ENCODE measurements around the gene SAMD1.

SAMD1 gene

DNA sequence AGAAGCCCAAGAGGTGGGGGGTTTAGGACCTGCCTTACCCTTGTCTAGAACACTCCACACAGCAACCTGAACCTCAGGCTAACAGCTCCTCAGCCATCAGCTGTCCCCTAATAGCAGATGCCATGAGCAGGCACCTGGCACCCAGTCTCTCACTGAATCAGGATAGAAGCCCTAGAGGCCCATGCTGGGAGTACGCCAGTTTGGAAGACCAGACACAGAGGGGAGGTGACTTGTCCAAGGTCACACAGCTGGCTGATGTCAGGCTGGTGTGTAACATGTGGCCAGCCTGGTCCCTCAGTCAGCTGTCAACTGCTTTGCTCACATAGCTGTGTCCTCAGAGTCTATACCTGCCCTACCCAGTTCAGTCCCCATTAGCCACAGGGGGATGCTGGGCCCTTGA is 12.8 kb upstream of the SAMD1 start:
- H3K27ac Mint-ChIP-seq = no peak overlapping the region
- no peaks in the 10 kb centered on the region for H3K4me1 Mint-ChIP-seq
- no peak overlapping the region for H3K4me3 Mint-ChIP-seq
- DNase-seq (ENCODE audit: low spot score in 2 of 2) (no peak), ATAC-seq (no peak)
- peaks cover 67% of the 10 kb centered on the region for H3K36me3 Mint-ChIP-seq
- no peaks in the 10 kb centered on the region for H3K9me3 Mint-ChIP-seq

GRCh38 chr19:14102756-14103155 is 12.2 kb upstream of the SAMD1 start:
- H3K4me3 Mint-ChIP-seq = no peak overlapping the region
- no peak overlapping the region for H3K27ac Mint-ChIP-seq
- H3K4me1 Mint-ChIP-seq = no peaks in the 10 kb centered on the region
- peaks cover 69% of the 10 kb centered on the region for H3K36me3 Mint-ChIP-seq
- DNase-seq (ENCODE audit: low spot score in 2 of 2) = no peak
- ATAC-seq = no peak
- H3K9me3 Mint-ChIP-seq = no peaks in the 10 kb centered on the region

DNA sequence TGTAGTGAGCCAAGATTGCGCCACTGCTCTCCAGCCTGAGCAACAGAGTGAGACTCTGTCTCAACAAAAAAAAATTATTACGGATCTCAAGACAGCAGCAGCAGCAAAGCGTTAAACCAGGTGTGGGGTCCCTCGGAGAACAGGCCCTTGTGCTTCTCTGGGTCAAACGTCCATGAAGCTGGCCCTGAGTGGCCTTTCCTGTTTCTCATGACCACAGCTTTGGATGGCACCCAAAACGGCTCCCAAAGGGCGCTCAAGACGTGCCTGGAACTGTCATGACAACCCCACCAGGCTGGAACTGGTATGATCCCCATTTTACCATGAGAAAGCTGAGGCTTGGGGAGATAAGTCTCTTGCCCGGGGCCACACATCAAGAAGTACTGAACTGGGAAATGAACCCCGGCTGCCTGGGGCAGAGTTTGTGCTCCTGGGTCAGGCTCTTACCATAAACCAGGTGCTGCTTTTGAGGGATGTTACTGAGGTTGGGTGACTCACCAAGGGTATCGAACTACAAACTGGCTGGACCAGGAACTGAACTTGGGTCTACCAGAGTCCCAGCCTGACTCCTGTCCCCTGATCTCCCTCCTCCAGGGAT is 11.6 kb upstream of the SAMD1 start:
- no peaks in the 10 kb centered on the region for H3K4me1 Mint-ChIP-seq
- ATAC-seq = no peak

DNA sequence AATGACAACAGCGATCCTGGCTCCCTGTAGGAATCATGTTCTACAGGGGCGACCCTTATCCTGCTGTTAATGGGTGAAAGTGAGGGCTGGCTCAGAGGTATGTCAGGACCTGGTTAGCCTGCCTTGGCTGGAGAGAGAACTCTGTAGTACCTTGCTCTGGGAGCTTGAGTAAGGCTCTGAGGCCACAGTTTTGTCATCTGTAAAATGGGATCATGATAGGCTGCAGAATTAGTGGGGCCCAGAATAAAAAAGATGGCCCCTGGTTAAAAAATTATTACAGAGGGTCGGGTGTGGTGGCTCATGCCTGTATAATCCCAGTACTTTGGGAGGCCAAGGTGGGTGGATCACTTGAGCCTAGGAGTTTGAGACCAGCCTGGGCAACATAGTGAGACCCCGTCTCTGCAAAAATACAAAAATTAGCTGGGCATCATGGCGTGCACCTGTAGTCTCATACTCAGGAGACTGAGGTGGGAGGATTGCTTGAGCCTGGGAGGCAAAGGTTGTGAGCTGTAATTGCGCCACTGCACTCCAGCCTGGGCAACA is 10.5 kb upstream of the SAMD1 start:
- peaks cover 76% of the 10 kb centered on the region for H3K36me3 Mint-ChIP-seq
- H3K4me3 Mint-ChIP-seq = no peak overlapping the region
- no peaks in the 10 kb centered on the region for H3K4me1 Mint-ChIP-seq
- H3K9me3 Mint-ChIP-seq = no peaks in the 10 kb centered on the region
- no peak overlapping the region for H3K27ac Mint-ChIP-seq
- DNase-seq (ENCODE audit: low spot score in 2 of 2) (no peak), ATAC-seq (no peak)

More for the DNA sequence above, 11.6 kb upstream of the SAMD1 start:
- no peak for DNase-seq (ENCODE audit: low spot score in 2 of 2)
- no peaks in the 10 kb centered on the region for H3K9me3 Mint-ChIP-seq
- no peak overlapping the region for H3K4me3 Mint-ChIP-seq
- peaks cover 74% of the 10 kb centered on the region for H3K36me3 Mint-ChIP-seq
- H3K27ac Mint-ChIP-seq = no peak overlapping the region

GRCh38 chr19:14097532-14098151 is 7.1 kb upstream of the SAMD1 start:
- ATAC-seq = no peak
- Mint-ChIP-seq H3K4me3 (no peak overlapping the region), H3K4me1 (peaks cover 7% of the 10 kb centered on the region), H3K9me3 (peaks cover 3% of the 10 kb centered on the region), H3K36me3 (peaks cover 42% of the 10 kb centered on the region), H3K27ac (no peak overlapping the region)
- no peak for DNase-seq (ENCODE audit: low spot score in 2 of 2)

DNA sequence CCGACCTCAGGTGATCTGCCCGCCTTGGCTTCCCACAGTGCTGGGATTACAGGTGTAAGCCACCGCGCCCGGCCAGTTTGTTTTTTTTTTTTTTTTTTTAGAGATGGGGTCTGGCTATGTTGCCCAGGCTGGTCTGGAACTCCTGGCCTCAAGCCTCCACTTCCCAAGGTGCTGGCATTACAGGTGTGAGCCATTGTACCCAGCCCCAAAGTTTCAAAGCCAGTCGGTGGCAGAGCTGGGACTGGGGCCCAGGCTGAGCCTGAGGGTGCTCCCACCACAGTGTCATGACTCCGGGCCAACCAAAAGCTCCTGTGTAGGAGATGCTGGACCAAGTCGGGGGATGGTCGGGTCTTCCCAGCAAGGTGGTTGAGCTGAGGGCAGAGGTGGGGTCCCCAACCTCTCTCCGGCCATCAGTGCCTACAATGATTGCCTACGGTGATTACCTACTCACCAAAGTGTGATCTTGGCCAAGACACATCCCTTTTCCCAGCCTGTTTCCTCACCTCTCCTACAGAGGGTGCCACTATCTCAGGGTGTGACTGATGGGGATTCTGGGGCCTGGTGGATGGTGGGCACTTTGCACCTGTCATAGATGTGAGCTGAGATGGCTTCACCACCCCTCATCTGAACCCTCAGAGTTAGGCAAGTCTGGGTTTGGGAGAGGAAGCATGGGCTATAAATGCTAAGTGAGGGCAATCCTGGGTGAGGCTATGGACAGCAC is 5.9 kb upstream of the SAMD1 start:
- Mint-ChIP-seq H3K9me3 (peaks cover 3% of the 10 kb centered on the region), H3K36me3 (peaks cover 48% of the 10 kb centered on the region), H3K4me3 (no peak overlapping the region), H3K4me1 (peaks cover 16% of the 10 kb centered on the region), H3K27ac (peak overlapping the region; percentile 32)
- ATAC-seq (no peak), DNase-seq (ENCODE audit: low spot score in 2 of 2) (no peak)

- Mint-ChIP-seq H3K4me1 (peaks cover 19% of the 10 kb centered on the region), H3K36me3 (peaks cover 44% of the 10 kb centered on the region), H3K27ac (no peak overlapping the region), H3K4me3 (no peak overlapping the region), H3K9me3 (peaks cover 3% of the 10 kb centered on the region)
- ATAC-seq (no peak), DNase-seq (ENCODE audit: low spot score in 2 of 2) (no peak)
Observed at GRCh38 chr19:14094854-14095253, 4.3 kb upstream of the SAMD1 start.

DNA sequence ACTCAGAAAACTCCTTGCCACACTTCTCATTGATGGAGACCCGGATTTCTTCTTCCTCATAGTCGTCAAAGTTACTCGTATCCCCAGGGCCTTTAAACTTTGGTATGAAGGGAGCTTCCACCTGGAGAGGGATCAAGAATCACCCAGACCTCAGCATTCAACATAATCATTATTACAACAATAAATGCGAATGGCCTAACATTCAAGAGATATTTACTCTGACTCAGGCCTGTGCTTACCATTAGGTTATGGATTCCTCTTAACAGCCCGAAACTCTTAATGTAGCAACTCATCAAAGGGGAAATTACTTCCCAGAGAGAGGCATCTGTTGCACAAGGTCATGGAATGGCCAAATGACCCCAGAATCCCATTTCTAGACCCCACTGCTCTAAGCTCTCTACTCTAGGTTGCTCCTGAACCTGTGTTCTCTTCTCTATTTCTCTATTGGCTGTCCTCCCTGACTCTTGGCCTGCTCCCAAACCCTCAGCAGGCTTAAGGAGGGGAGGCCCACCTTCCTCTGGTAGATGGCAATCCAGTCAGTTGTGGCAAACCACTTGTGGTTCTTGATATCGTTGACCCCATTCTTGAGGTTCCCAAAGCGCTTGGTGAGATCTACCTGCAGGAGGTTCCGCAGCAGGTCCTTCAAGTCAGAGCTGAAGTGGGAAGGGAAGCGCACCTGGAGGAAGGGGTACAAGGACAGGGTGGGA is 2.7 kb upstream of the SAMD1 start:
- no peak overlapping the region for H3K27ac Mint-ChIP-seq
- H3K4me1 Mint-ChIP-seq = peaks cover 25% of the 10 kb centered on the region
- H3K36me3 Mint-ChIP-seq = peaks cover 44% of the 10 kb centered on the region
- H3K9me3 Mint-ChIP-seq = peaks cover 3% of the 10 kb centered on the region
- DNase-seq (ENCODE audit: low spot score in 2 of 2) (no peak), ATAC-seq (no peak)
- no peak overlapping the region for H3K4me3 Mint-ChIP-seq

DNA sequence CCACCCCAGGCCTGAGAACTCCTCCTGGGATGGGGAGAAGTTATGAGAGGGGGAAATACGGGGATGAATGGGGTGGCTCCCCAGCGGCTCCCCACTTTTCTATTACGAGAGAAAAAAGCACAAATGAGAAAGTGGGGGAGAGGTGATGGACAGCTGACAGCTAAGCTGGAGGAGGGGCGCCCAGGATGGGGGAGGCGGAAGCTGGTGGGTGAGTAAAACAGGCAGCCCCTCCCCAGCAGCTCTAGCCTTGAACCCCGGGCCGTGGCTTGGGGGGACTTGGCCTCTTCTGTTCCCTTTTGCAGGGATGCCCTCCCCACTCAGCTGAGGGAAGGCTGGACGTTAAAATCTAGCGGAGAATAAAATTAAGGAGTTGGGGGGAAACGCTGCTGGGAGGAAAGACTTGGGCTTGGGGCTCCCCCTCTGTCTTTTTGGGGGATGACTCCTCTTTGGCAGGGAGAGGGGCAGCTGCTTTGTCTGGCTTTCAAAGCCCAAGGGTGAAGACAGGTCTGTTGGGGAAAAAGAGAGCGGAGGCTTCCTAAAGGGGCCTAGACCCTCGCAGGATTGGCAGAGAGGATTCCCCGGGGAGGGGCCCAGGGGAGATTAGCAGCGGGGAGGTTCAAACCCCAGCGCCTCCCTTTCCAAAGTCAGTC is 1.4 kb upstream of the SAMD1 start:
- peaks cover 25% of the 10 kb centered on the region for H3K4me1 Mint-ChIP-seq
- H3K9me3 Mint-ChIP-seq = peaks cover 3% of the 10 kb centered on the region
- peak; percentile 1 for ATAC-seq
- peaks cover 43% of the 10 kb centered on the region for H3K36me3 Mint-ChIP-seq
- DNase-seq (ENCODE audit: low spot score in 2 of 2) = no peak
- peak overlapping the region; percentile 96 for H3K27ac Mint-ChIP-seq
- H3K4me3 Mint-ChIP-seq = peak overlapping the region; percentile 94

DNA sequence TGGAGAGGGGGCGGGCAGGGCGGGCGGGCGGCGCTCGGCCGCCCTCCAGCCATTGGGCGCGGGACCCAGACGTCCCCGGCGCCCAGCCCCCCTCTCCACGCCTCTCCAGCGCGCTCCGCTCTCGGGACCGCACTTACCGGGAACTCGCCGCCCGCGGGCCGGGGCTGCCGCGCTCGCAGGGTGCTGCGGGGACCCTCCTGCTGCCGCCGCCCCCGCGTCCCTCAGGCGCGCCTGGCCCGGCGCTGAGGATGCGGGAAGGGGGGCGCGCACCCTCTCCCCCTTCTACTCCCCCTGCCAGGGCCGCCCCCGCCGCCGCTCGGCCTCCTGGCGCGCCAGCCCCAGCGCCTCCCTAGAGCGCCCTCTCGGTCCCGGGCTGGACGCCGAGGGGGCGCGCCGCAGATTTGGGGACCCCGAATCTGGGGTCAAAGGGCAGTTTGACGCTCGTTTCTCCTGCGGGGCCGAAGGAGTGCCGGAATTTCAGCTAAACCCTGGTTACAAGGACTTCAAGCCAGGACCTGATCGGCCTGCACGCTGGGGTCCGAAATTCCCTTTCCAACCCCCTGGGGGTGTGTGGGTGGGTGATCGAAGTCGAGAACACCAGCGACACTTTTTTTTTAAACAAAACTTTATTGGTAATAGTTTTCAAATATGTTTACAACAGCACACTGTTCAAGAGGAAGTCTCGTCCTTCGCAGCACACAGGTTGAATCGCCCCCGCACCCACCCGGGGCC is 696 bp upstream of the SAMD1 start:
- peaks cover 25% of the 10 kb centered on the region for H3K4me1 Mint-ChIP-seq
- peaks cover 40% of the 10 kb centered on the region for H3K36me3 Mint-ChIP-seq
- peak overlapping the region; percentile 94 for H3K4me3 Mint-ChIP-seq
- ATAC-seq = peak; percentile 83
- peak; percentile 72 to 88 for DNase-seq (ENCODE audit: low spot score in 2 of 2)
- peak overlapping the region; percentile 96 for H3K27ac Mint-ChIP-seq
- H3K9me3 Mint-ChIP-seq = peaks cover 3% of the 10 kb centered on the region

GRCh38 chr19:14089662-14090508 is 666 bp downstream of the SAMD1 start:
- ATAC-seq (peak; percentile 38), DNase-seq (ENCODE audit: low spot score in 2 of 2) (peak; percentile 34 to 72)
- Mint-ChIP-seq H3K27ac (peak overlapping the region; percentile 23), H3K36me3 (peaks cover 39% of the 10 kb centered on the region), H3K4me1 (peaks cover 25% of the 10 kb centered on the region), H3K4me3 (peak overlapping the region; percentile 94), H3K9me3 (peaks cover 3% of the 10 kb centered on the region)

DNA sequence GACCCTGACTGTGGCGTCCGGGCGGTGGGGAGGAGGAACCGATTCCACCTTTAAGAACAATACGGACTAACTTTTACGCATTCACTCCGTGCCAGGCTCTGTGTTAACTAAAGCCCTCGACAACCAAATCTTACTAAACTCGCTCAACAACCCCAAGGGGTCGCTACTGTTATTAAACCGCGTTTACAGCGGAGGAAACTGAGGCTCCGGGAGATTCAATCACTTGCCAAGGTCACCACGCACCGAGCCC is 1.2 kb downstream of the SAMD1 start:
- Mint-ChIP-seq H3K27ac (no peak overlapping the region), H3K36me3 (peaks cover 39% of the 10 kb centered on the region), H3K4me1 (peaks cover 25% of the 10 kb centered on the region), H3K4me3 (peak overlapping the region; percentile 94), H3K9me3 (peaks cover 3% of the 10 kb centered on the region)
- ATAC-seq (no peak), DNase-seq (ENCODE audit: low spot score in 2 of 2) (no peak)

GRCh38 chr19:14088634-14089411 is 1.7 kb downstream of the SAMD1 start:
- H3K9me3 Mint-ChIP-seq = peaks cover 3% of the 10 kb centered on the region
- DNase-seq (ENCODE audit: low spot score in 2 of 2) = no peak
- H3K27ac Mint-ChIP-seq = no peak overlapping the region
- no peak for ATAC-seq
- peak overlapping the region; percentile 94 for H3K4me3 Mint-ChIP-seq
- H3K36me3 Mint-ChIP-seq = peaks cover 39% of the 10 kb centered on the region
- peaks cover 25% of the 10 kb centered on the region for H3K4me1 Mint-ChIP-seq

All from stimulated activated effector memory CD8-positive, alpha-beta T cell treated with anti-CD3 and anti-CD28 coated beads, Interleukin-12 subunit alpha, Interleukin-12 subunit beta, amount 100 ng/mL, for 72 hours (primary cell).